GM19452 (cell line): ENCODE data around the gene MACROD2.

Source experiments
- ATAC-seq: cut with Tn5 transposase; IDR thresholded peaks from one replicate; pipeline ENCODE4 v1.9.1; 2021; ENCODE audit not compliant: unreplicated experiment

The MACROD2 gene

DNA sequence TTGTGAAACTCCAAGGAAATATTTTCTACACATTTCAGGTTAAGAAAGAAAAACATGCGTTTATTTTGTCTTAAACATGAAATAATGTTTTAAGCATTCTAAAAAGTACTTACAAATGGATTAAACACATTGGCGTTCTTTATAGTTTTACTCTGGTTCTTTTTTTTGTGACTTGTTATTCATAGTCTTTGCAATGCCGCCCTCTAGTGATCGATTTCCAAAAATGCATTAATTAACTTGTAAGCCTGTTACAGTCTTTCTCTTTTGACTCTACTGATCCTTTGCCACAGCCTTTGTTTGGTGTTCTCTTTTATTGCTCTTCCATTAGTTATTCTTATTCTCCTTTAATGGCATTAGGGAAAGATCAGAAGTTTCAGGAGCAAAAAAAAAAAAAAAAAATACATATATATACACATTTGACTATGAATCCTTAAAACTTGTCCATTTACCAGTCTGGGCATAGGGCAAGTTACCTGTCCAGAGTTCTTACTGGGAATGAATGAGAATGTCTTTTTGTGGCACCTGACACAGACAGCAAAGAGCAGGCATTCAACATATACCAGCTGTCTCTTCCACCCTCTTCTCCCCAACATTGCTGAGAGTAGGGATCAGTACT, 59.9 kb downstream of the MACROD2 start:
- peak; percentile 69 for ATAC-seq

DNA sequence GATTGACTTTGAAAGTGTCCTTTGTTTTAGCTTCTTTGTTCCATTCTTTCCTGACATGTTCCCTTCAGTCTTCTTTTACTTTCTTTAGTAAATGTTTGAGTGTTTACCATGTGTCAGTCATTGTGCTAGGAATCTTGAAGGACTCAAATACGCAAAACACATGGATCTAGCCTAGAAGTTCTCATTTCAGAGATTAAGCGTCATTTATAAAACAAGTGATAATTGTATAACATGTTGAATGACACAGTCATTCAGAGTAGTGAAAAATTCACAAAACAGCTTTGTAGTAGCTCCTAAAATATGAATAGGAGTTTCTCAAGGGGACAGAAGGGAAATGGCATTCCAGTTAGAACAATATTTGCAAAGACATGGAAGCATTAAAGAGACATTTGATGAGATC, 66.9 kb downstream of the MACROD2 start:
- no peak for ATAC-seq

DNA sequence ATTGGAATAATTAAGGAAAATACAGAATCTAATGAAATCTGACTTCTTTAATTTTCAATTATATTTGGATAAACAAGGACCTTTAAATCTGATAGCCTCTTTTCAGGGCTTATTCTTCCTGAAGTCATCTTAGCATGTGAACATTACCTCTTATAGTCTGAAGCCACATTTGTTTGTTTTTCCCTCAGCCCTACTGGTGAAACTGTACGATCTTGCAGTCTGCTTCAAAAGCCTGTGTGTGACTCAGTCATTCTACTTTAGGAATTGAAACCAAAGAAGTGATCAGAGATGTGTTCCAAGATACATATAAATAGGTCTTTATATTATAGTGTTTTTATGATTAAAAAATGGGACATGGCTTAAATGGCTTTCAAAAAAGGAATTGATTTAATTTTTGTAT, 67.5 kb downstream of the MACROD2 start:
- ATAC-seq, result no peak

DNA sequence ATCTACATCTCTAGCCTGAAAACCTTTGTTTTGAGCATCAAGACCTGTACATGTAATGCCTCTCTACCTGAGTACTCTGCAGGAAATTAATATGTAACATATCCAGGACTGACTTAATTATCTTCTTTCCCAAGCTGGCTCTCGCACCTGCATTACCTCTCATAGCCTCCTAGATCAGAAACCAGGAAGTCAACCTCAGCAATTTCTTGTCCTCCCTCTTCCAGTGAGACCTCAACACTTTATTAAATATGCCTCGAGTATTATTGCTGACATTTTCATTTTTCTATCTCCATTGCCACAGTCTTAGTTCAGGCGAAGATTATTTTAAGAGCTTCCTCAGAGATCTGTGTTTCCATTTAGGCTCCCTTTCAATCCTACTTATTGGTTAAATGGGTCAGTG, 69.0 kb downstream of the MACROD2 start:
- ATAC-seq, result no peak

DNA sequence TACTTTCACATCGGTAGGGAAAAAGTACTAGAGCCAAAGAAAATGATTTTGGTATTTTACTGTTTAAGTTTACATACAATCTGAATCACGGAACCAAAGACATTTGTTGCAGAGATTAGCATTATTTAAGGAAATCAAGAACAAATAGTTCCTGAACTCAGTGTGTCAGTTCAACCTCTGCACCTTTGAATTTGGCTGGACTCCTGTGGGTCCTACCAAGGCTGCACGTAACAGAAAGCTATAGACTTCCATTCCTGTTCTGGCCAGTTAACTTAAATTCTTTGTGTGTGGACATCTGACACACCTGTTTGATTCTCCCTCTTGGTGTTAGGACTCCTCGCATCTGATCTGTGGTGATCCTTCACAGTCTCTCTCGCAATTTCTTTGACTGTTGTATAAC, 69.6 kb downstream of the MACROD2 start:
- ATAC-seq, result no peak

DNA sequence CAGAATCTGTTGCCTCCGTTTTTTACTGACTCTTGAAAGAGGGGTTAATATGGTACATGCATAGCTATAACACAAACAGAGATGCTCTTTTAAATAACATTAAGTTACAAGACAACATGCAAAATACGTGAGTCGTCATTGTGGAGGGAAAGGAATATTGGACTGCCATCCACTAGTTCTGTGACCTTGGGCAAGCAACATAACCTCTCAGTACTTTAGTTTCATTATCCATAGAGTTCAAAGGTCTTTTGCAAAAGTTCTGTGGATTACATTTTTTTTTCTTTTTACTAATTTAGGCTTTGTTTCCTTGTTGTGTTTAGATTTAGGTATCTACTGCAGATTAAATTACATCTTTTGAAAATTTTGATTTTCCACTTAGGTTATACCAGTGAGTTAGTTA, 70.5 kb downstream of the MACROD2 start:
- ATAC-seq, result no peak

DNA sequence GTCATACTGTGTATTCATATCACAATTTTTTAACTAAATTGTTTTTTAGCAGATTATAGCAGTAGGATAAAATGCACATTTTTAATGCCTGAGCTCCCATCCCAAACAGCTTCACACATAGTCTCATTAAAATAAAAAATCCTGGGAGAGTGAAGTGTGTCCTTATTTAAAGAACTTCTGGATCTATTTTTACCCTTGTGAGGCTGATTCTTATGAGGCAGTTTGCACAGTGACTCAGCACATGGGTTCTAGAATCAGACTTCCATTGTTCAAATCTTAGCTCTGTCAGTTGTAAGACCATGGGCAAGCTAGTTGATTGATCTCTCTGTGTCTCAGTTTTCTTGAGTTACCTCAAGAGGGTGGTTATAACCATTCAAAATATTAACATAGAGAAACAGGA, 72.3 kb downstream of the MACROD2 start:
- no peak for ATAC-seq

DNA sequence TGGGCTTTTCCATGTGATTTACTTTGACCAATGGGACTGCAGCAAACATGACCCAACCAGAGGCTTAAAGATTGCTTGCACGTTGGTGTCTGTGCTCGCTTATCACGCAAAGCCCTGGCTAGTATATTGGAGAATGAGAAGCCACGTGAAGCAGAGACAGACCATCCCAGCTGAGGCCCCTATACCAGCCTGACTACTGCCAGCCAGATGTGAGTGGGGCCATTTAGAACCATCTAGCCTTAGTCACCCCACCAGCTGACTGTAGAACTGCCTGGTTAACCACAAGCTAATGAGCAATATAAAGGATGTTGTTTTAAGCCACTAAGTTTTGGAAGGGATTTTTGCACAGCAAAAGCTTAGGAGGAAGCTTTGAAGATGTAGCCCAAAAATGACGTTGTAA, 74.5 kb downstream of the MACROD2 start:
- no peak for ATAC-seq

DNA sequence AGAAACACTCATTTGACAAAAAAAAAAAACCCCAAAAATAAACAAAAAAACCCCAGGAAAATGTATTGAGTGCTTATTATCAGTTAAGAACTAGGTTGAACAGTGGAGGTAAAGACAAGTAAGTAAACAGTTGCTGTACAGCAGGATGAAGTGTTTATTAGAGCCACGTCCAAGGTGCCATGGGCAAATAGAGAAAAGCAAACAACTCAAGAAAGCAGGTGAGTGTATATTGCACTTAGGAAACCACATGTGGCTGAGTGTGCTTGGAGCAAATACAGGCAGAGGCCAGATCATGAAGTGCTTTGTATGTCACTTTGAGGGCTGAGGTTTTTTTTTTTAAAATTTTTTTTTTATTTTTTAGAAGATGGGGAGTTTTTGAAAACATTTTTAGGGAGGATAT, 98.3 kb downstream of the MACROD2 start:
- ATAC-seq, result no peak

DNA sequence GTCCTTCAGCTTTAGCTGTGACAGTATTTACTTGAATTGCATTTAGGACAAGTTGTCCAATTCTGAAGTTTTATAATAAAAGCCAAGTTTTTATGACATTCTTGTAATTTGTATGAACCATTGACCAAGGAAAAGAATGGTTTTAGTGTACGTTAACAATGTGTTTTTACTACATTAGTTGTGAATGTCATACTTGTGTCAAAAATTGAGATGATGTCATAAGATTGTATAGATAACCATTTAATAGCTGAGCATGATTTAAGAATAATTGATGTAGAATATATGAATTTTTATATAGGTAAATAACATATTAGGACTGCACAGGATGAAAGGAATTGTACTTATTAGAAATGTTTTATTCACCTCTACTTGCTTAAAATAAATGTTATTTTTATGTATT, 102.9 kb downstream of the MACROD2 start:
- no peak for ATAC-seq

DNA sequence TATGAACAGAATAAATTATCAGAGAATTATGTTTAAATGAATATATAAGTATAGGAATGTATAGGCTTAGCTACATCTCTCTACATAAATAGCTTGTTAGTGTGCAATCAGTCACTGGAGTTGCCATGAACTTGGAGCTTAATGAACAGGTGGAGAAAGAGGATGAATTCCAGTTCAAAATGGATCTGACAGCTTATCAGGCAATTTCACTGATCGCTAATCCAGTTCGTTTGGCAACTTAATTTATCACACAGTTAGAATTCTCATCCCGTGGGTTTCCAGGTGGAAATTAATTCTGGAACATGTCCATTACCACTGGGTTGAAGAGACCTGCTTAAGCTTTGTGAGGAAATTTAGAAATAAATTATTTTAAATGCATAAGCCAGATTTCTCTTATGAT, 118.1 kb downstream of the MACROD2 start:
- no peak for ATAC-seq

DNA sequence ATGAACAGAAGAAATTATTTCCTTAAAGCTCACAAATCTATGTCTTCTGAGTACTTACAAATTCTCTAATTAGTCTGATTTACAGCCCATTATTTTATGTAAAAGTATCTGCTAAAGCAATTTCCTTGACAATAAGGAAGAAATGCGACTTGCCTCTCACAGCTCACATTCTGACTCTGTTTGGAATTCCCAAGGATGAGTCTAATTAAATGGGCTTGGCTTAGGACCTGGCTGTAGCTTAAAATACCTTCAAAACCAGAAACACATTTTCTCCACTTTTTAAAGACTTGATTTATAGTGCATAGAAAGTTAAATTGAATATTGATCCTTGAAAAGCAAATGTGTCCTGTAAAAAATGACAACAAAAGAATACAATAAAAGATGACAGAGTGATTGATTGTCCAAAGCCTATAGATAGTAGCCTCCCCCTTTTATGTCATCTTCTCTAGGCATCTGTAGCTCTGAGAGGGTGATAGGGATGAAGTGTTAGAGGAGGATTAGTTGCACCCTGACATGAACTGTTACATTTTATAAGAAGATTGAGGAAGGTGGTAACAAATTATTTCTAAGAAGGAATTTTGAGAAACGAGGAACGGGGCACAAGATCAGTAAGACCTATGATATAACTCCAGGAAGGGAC, 118.9 kb downstream of the MACROD2 start:
- ATAC-seq, result no peak

DNA sequence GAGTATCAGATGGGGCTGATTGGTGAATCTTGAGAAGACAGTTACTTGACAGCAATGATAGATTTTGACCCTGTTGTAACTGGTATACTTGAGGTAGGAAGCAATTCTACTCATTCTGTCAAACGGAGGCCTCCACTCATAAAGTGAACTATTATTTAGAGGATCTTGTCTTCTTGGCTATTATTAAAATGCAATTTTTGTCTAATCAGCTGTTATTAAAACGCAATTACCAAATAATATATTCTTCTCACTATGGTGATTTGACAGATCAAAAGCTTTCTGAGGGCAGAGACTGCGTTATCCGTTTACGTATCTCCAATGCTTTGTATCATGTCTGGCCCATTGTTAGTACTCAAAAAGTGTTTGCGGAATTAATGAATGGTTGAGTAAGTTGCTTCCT, 120.7 kb downstream of the MACROD2 start:
- ATAC-seq, result no peak

DNA sequence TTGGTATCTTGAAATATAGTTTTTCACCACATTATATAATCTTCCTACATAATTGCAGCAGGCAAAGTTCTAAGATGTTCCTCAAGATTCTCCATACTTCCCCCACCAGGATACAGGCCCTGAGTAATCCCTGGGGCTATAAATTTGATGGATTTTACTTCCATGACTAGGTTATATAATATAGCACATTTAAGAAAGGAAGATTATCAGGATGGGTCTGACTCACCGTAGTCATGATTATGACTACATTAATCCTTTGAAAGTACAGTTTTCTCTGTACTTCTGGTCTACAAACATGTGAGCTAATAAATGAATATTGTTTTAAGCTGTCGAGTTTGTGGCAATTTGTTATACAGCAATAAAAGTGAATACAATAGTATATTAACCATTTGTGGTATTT, 122.5 kb downstream of the MACROD2 start:
- no peak for ATAC-seq

DNA sequence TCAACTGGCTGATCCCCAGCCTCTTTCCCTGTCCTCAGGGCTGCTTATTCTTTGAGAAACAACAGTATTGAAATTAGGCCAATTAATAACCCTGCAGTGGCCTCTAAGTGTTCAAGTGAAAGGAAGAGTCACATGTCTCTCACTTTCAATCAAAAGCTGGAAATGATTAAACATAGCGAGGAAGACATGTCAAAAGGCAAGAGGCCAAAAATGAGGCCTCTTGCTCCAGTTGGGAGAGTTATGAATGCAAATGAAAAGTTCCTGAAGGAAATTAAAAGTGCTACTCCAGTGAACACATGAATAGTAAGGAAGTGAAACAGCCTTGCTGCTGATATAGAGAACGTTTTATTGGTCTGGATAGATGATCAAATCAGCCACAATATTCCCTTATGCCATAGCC, 131.5 kb downstream of the MACROD2 start:
- no peak for ATAC-seq

DNA sequence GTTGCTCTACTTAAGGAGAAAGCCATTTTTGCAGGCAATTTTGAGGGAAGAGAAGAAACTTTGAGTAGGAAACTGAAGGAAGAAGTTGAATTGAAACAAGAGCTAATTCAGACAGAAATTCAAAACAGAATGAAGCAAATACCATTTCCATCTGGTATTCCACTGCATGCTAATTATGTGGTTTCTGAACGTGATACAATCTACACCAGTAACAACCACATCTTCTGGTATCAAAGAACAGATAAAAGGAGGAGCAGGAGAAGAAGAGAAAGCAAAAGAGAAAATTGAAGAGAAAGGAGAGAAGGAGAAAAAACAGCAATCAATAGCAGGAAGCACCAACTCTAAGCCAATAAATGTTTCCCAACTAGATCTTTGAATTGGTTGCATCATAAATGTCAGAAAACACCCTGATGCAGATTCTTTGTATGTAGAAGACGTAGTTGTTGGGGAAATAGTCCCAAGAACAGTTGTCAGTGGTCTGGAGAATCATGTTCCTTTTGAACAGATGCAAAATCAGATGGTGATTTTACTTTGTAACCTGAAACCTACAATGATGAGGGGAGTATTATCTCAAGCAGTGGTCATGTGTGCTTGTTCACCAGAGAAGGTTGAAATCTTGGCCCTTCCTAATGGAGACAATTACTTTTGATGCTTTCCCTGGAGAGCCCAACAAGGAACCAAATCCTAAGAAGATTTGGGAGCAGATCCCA, 132.4 kb downstream of the MACROD2 start:
- ATAC-seq, result no peak

DNA sequence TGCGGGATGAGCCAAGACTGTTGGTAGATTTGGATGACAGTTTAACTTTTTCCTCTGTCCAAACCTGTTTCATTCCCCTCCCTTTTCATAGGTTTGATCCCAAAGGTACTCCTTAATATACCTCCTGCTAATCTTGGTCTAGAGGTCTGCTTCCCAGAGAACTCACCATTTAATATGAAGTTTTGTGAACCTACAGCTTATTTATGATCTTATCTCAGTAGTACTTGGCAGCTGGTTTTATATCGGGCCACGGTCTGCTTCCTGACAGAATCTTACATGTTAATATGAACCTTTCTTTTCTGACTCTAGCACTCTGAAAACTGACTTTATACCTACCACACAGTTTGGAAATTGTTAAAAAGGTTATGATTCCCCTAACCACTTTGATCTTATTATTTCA, 138.7 kb downstream of the MACROD2 start:
- no peak for ATAC-seq

DNA sequence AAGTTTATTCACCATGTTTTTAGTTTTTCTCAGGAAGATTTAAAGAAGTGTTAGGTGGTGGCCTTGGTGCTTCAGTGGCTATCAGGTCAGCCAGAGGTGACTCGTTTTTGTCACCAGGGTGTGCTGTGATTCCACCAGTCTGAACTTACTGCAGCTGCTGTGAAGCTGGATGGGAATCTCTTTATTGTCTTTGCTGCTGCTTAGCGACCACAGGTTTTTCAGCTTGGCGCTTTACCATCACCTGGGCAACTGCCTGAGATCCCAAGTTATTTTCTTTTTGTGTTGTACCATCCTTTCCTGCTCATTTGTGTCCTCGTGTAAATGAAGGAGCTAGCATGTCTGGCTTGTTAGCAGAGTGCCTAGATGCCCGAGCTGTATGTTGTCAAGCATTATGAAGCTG, 146.9 kb downstream of the MACROD2 start:
- no peak for ATAC-seq

DNA sequence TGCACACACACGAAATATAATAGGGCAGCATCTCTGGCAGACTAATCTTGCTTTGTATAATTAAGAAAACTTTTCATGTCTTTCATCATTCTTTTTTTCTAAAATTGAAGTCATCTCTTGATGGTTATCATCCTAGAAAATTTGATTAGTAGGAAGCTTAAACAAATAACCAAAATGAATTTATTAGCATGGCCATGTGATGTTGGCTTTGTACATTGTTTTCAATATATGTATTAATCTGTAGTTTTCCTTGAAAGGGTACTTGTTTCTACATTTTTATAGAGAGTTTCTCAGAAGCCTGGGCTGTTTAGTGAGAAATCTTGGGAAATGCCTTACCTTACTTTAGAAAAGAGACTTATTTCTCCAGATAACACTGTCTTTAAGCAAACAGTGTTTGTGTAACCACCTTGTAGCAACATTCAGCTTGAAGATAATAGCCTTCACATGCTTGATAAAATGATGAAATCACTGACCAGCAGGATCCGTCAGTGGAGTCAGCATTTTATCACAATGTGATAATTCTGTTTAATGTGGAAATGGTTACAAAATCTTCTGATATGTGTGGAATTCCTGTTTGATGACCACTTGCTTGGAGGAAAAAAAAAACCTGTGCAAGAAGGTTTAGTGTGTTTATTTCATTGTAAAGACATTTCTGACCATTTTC, 147.8 kb downstream of the MACROD2 start:
- no peak for ATAC-seq

DNA sequence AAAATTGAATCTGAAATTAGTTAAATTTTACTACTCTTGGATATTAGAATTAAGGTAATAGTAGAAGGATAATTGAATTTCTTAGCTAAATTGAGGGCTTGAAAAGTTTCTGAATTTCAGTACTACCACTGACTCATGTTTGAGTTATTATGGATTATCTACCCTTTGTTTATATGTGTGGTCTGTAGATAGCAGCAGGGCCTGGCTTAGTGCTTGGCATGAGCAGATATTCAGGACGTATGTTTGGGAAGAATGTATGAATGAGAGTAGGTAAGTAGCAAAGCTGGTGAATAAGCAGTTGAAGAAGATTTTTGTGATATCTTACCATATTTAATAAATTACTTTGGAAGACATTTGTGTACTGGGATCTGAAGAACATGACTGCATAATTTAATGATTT, 152.7 kb downstream of the MACROD2 start:
- ATAC-seq, result no peak

DNA sequence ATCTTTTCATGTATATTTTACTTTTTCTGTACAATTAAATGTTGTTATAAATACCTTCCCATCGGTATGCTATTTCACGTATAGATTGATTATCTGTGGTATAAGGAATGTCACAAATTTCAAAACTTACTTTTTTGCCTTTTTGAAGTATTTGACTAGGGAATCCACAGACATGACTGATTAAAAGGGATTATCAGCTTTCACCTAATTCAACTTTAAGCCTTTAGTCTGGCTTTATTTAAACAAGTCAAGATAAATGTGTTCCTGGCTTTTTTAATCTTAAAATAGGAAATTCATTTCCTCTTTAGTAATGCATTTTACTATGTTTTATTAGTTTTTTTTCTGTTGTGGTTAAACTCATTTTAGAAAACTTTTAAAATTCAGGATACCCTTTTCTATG, 160.0 kb downstream of the MACROD2 start:
- no peak for ATAC-seq

DNA sequence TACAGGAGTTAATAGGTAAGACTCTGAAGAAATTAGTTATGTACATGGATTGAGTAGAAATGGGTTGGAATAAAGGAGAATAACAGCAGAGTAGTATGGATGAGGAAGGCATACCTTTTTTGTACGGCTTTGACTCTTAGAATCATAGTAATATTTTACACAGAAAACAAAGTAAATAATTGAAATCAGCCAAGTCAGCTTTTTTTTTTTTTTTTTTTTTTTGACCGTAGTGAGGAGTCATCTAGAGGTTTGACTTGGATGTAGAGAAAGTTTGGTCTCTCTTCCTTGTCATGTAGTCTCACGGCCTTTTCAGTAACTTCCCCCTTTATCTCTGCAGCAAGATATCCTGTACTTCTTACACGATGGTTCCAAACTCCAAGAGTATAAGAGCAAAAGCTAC, 183.2 kb downstream of the MACROD2 start:
- ATAC-seq, result no peak
